Caco-2 (cell line): ENCODE measurements around the gene TEX55. TPM values are rescaled to one million over a fixed set of nuclear protein-coding genes. Genes with fewer than 3 reads are reported as not detected.

Source experiments
- BruUV-seq: library from RNA; stranded (reverse); fragments of 400-500 nt; replicated peaks from 2 replicates; lab custom pipeline; 2021; lab: Mats Ljungman, UMichigan
- CTCF ChIA-PET: fragments of 300-600 bp; sonication (Branson Sonifier 250); formaldehyde crosslinking; loops from one replicate; lab custom pipeline; 2022; ENCODE audit warnings: antibody characterized with exemption; lab: Charles Lee
- POLR2A ChIA-PET: fragments of 300-600 bp; sonication (Branson Sonifier 250); formaldehyde crosslinking; loops from one replicate; lab custom pipeline; 2022; ENCODE audit warnings: antibody characterized with exemption; lab: Charles Lee
- DNase-seq, 2 experiments: peaks; one replicate each; pipeline versions ENCODE4 v3.0.0 to v3.0.0-alpha.2; 2020 to 2022
- H3K27me3 ChIP-seq: replicated peaks from 2 replicates; pipeline ENCODE4 v1.6.0; 2011; ENCODE audit warnings: low read length; ENCODE audit not compliant: control insufficient read depth, insufficient read depth
- H3K36me3 ChIP-seq: 2 replicates; pipeline ENCODE4 v1.5.1; 2011; ENCODE audit warnings: low read length; ENCODE audit not compliant: control insufficient read depth, insufficient read depth
- H3K4me1 ChIP-seq: fragments of 250-450 bp; sonication (Bioruptor Pico); 2 replicates; pipeline ENCODE4 v1.5.1; 2020; ENCODE audit warnings: mild to moderate bottlenecking
- H3K4me3 ChIP-seq: 2 replicates; pipeline ENCODE4 v1.5.1; 2011; ENCODE audit warnings: low read depth, mild to moderate bottlenecking, control low read depth, low read length
- H3K9me3 ChIP-seq: fragments of 250-450 bp; sonication (Bioruptor Pico); 2 replicates; pipeline ENCODE4 v1.5.1; 2020; ENCODE audit warnings: mild to moderate bottlenecking, moderate library complexity
- H3K27ac Mint-ChIP-seq: one replicate; pipeline ENCODE4 v1.8.0; 2022; ENCODE audit warnings: mixed read lengths; ENCODE audit not compliant: unreplicated experiment
- H3K27me3 Mint-ChIP-seq: one replicate; pipeline ENCODE4 v1.8.0; 2022; ENCODE audit warnings: mixed read lengths; ENCODE audit not compliant: insufficient read depth, unreplicated experiment
- H3K36me3 Mint-ChIP-seq: one replicate; pipeline ENCODE4 v1.8.0; 2022; ENCODE audit warnings: mild to moderate bottlenecking, mixed read lengths; ENCODE audit not compliant: insufficient read depth, unreplicated experiment
- H3K4me1 Mint-ChIP-seq: one replicate; pipeline ENCODE4 v1.8.0; 2022; ENCODE audit warnings: low read depth, mixed read lengths; ENCODE audit not compliant: unreplicated experiment
- H3K4me3 Mint-ChIP-seq: one replicate; pipeline ENCODE4 v1.8.0; 2022; ENCODE audit warnings: mild to moderate bottlenecking, moderate library complexity, mixed read lengths; ENCODE audit not compliant: unreplicated experiment
- H3K9me3 Mint-ChIP-seq: one replicate; pipeline ENCODE4 v1.8.0; 2022; ENCODE audit warnings: mixed read lengths; ENCODE audit not compliant: unreplicated experiment
- CTCF ChIP-seq, 2 experiments: fragments of 200-600 bp in 1 of 2; IDR thresholded peaks; 1 replicate in 1 of 2; 2 replicates in 1 of 2; pipeline versions ENCODE4 v1.5.1 to v1.8.0; 2011 to 2022; ENCODE audit warnings: antibody characterized with exemption in 1 of 2, control low read depth in 1 of 2, inconsistent platforms in 1 of 2, low read depth in 1 of 2, low read length in 1 of 2, mild to moderate bottlenecking in 1 of 2, moderate library complexity in 1 of 2; ENCODE audit not compliant: insufficient read depth in 1 of 2, severe bottlenecking in 1 of 2, unreplicated experiment in 1 of 2
- intact Hi-C: fragments of 100-400 bp; cut with micrococcal nuclease; formaldehyde crosslinking; loops from one replicate; pipeline ENCODE4 v1.10.0; 2022; ENCODE audit not compliant: unreplicated experiment
- total RNA-seq: library from RNA; stranded (reverse); gene quantifications from 2 replicates; pipeline ENCODE4 v1.2.3, GENCODE V29; 2022

Gene TEX55
- total RNA-seq, 1 experiment from 2014 or later, result not detected

GRCh38 chr3:119146578-119147375 is 812 bp downstream of the TEX55 start:
- H3K36me3 ChIP-seq, result no peaks in the 10 kb centered on the region
- DNase-seq, result no peak
- Mint-ChIP-seq H3K9me3 (no peaks in the 10 kb centered on the region), H3K36me3 (no peaks in the 10 kb centered on the region), H3K27ac (no peak overlapping the region), H3K27me3 (no peaks in the 10 kb centered on the region), H3K4me3 (no peak overlapping the region), H3K4me1 (peaks cover 6% of the 10 kb centered on the region)
- H3K27me3 ChIP-seq, result no peaks in the 10 kb centered on the region
- peaks cover 4% of the 10 kb centered on the region; the same call in 1 of the 2 replicates for H3K9me3 ChIP-seq
- H3K4me1 ChIP-seq, result peaks cover 10% of the 10 kb centered on the region; the same call in 1 of the 2 replicates
- no peak for TF ChIP-seq CTCF (IDR thresholded peaks at IDR 0.05; ENCODE audit: insufficient read depth in 1 of 2, low read depth in 1 of 2, low read length in 1 of 2, severe bottlenecking in 1 of 2, unreplicated experiment in 1 of 2)
- ChIA-PET CTCF (interaction anchor here (3.2 kb wide), 1 partner anchor 94 kb away, joined by 26 read pairs; the partner anchor contains the start of gene B4GALT4), POLR2A (interaction anchor here (1.1 kb wide), 1 partner anchor 94 kb away, joined by 3 read pairs; the partner anchor contains the start of gene B4GALT4)
- intact Hi-C loops, result no loop called here
- no peak overlapping the region for H3K4me3 ChIP-seq
- no TSS peak for BruUV-seq

- ChIA-PET CTCF (interaction anchor here (3.2 kb wide), 1 partner anchor 94 kb away, joined by 26 read pairs; the partner anchor contains the start of gene B4GALT4), POLR2A (no interaction called here)
- TF ChIP-seq CTCF (IDR thresholded peaks at IDR 0.05; ENCODE audit: insufficient read depth in 1 of 2, low read depth in 1 of 2, low read length in 1 of 2, severe bottlenecking in 1 of 2, unreplicated experiment in 1 of 2), result no peak
- Histone ChIP-seq H3K9me3 (peaks cover 2% of the 10 kb centered on the region; the same call in 1 of the 2 replicates), H3K27me3 (no peaks in the 10 kb centered on the region), H3K4me1 (peaks cover 10% of the 10 kb centered on the region; the same call in 1 of the 2 replicates), H3K4me3 (no peak overlapping the region), H3K36me3 (no peaks in the 10 kb centered on the region)
- no peaks in the 10 kb centered on the region for H3K9me3 Mint-ChIP-seq
- H3K36me3 Mint-ChIP-seq, result no peaks in the 10 kb centered on the region
- DNase-seq, result no peak
- peaks cover 6% of the 10 kb centered on the region for H3K4me1 Mint-ChIP-seq
- intact Hi-C loops, result no loop called here
- H3K27me3 Mint-ChIP-seq, result no peaks in the 10 kb centered on the region
- BruUV-seq, result no TSS peak
- no peak overlapping the region for H3K4me3 Mint-ChIP-seq
- no peak overlapping the region for H3K27ac Mint-ChIP-seq
These were observed 1.5 kb downstream of the TEX55 start for GRCh38 chr3:119147494-119147893.

GRCh38 chr3:119148493-119149180 is 2.7 kb downstream of the TEX55 start:
- no peak for DNase-seq
- Mint-ChIP-seq H3K4me1 (peaks cover 6% of the 10 kb centered on the region), H3K36me3 (no peaks in the 10 kb centered on the region), H3K4me3 (no peak overlapping the region), H3K27ac (no peak overlapping the region), H3K9me3 (peaks cover 6% of the 10 kb centered on the region), H3K27me3 (no peaks in the 10 kb centered on the region)
- H3K4me1 ChIP-seq, result peaks cover 10% of the 10 kb centered on the region; the same call in 1 of the 2 replicates
- no peaks in the 10 kb centered on the region for H3K27me3 ChIP-seq
- H3K9me3 ChIP-seq, result no peaks in the 10 kb centered on the region
- TF ChIP-seq CTCF (IDR thresholded peaks at IDR 0.05; ENCODE audit: insufficient read depth in 1 of 2, low read depth in 1 of 2, low read length in 1 of 2, severe bottlenecking in 1 of 2, unreplicated experiment in 1 of 2), result no peak
- intact Hi-C loops, result no loop called here
- no peak overlapping the region for H3K4me3 ChIP-seq
- no TSS peak for BruUV-seq
- ChIA-PET POLR2A (interaction anchor here (0.6 kb wide), 1 partner anchor 186 kb away, joined by 3 read pairs; no protein-coding TSS in a partner anchor), CTCF (interaction anchor here (1.0 kb wide), 1 partner anchor 93 kb away, joined by 4 read pairs; no protein-coding TSS in a partner anchor)
- H3K36me3 ChIP-seq, result no peaks in the 10 kb centered on the region
